HG03354 (cell line): Measurements from ENCODE around the gene AKAP3.

ENCODE experiments used
- ATAC-seq: cut with Tn5 transposase; IDR thresholded peaks from one replicate; pipeline ENCODE4 v1.9.1; 2021; ENCODE audit warnings: mild to moderate bottlenecking; ENCODE audit not compliant: unreplicated experiment, poor library complexity, severe bottlenecking

The AKAP3 gene

DNA sequence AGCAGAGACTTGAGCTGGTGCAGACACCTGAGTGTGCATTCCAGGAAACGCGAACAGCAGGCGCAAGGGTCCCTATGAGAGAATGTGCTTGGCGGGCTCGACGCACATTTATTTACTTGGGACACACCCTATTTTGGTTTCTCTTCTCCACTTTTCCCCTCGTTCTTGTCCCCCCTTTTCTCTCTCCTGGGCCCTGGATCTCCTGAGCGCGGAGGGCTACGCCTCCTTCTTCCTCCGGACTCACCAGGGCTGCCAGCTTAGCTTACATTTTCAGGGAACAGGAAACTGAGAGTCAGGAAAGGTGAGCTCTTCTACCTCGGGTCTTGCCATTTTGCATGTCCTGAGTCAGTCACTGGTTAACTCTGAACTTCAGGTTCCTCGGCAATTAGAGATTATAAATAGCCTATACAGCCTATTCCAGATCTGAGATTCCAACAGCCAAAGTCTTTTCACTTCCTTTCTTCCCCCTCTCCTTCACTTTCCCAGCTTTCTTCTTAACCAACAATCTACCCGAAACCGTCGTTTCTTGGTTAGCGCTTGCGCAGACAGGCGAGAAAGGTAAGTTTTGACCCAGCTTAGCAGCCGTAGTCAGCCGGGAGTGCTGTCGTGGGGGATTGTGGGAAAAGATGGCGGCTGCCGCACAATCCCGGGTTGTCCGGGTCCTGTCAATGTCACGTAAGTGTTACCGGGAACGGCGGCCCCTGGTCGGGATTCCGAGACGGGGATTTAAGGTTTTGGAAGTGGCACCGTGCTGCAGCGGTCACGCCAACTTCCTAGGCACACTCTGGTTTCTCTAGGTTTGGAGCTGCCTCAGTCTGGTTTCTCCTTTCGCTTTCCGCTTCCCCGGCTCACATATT lies at the start of gene AKAP3, which contains the start of gene NDUFA9:
Gene AKAP3 (minus strand): TSS at position 551 of the 857 bp plus-strand sequence. CDS start 10,855 bp downstream, outside the sequence.
Gene NDUFA9 (plus strand): TSS at position 614 of the 857 bp plus-strand sequence. CDS start 13 bp downstream, at position 627.
- ATAC-seq: peak; percentile 88

GRCh38 chr12:4690760-4691159 lies 41.9 kb upstream of the AKAP3 start:
- ATAC-seq: no peak

DNA sequence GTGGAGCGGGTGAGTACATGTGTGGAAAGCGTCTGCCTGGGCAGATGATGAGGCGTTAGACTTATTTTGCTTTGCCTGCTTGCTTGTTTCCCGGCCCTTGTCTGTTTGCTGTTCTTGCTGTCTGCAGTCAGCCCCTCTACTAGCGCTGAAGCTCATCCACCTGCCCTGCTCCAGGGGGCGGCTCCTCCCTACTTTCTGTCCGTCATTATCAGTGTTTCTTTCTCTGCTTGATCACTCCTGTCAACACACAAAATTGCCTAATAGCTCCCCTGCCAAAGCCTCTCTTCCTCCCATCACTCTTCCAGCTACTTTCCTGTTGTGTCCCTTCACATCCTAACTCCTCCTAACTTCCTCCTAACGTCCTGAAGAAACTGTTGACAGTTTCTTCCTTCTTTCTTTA lies 36.5 kb upstream of the AKAP3 start:
- no peak for ATAC-seq

DNA sequence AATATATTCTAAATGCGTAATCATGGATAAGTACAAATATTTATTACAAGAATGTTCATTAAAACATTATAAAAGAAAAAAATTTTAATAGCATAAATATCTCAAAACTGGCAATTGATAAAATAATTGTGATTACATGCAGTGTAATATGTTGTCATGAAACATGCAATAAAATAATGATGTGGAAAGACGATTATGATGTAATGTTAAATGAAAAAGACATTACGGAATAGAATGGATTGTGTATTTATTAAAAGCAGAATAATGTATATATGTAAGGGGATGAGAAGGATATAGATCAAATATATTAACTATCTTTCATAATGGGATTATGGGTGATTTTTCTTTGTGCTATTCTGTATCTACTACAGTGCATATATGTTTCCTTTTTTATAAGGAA lies 32.9 kb upstream of the AKAP3 start:
- ATAC-seq: no peak

- no peak for ATAC-seq
Measured at GRCh38 chr12:4679711-4680110, 30.9 kb upstream of the AKAP3 start.

- ATAC-seq: no peak
Measured at GRCh38 chr12:4665236-4665635, 16.4 kb upstream of the AKAP3 start.

DNA sequence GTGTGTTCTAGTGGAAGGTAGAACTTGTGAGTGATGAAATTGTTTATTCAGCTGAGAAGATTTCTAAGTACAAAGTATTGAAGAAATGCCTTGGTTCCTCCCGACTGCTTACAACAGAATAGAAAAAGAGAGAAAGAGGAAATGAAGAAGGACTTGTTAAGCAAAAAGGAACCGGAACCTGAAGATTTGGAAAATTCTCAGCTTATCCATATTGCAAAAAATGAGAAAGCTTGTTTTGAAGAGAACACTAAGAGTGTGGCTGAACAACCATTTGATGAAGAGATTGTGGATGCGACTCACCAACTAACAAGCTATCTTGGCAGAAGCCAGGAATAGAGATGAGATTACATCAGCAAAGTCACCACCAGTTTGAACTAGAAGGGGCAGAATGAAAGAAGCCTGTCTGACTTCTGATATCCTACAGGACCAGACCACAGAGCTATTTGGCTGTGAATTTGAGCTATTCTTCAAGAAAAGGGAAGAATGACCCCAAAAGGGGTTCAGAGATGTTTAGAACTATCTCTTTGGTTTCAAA lies 15.2 kb upstream of the AKAP3 start:
- no peak for ATAC-seq

- ATAC-seq: no peak
Measured at GRCh38 chr12:4653691-4654090, 4.8 kb upstream of the AKAP3 start.

- ATAC-seq: no peak
Measured at GRCh38 chr12:4653257-4653656, 4.4 kb upstream of the AKAP3 start.

- no peak for ATAC-seq
Measured at GRCh38 chr12:4649358-4649661, 459 bp upstream of the AKAP3 start.

DNA sequence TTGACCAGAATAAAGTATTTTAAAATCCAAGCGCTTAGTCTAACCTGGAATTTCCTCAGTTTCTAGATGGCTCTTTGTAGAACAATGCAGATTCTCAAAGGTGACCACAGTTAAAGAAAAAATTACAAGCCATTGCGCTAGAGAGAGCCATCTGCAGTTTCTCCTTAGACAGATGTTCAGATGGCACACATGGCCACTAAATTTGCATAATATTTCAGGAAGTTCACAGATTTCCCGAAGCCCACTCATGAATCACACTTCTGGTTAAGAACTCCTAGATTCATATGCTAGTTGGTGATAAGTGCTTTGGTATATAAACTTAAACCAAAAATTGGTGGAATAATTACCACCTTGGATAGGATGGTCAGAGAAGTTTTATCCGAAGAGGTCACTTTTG lies 749 bp downstream of the AKAP3 start:
- ATAC-seq: peak; percentile 15

DNA sequence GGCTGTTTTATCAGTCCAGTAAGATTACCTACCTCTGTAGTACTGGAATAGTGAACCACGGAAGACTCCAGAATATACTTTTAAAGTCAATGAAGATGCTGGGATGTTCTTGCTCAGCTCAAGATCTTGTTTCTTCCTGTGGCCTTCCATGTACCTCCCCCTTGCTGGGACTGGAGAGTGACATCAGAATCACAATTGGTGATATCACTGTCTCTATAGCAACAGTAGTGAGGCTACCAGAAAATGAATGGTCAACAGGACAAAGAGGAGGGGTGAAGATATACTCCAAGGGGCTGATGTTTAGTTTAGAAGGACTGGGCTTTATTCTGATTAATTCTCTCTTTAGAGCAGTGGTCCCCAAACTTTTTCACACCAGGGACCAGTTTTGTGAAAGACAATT lies 3.8 kb downstream of the AKAP3 start:
- ATAC-seq: no peak

- ATAC-seq: peak; percentile 50
Measured at GRCh38 chr12:4643747-4644146, 5.1 kb downstream of the AKAP3 start.

- ATAC-seq: no peak
Measured at GRCh38 chr12:4630262-4630661, 18.6 kb downstream of the AKAP3 start.

DNA sequence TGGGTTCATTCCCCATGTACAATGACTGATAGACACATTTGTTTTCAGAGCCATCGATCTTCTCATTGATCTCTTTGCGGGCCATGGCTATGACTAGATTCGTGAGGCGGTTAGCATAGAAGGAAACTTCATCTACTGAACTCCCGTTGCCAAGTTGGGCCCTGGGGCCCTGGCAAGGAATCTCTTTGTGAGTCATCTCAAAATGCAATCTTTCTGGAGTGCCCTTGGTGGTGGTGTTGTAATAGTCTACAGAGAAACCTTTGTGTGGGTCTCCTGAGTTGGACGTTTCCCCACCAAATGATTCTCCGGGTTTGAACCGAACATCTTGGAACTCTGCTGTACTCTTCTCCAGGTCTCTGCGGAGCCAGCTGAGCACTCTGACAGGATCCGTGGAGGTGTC lies 20.4 kb downstream of the AKAP3 start:
- no peak for ATAC-seq

- ATAC-seq: no peak
Measured at GRCh38 chr12:4626543-4626942, 22.3 kb downstream of the AKAP3 start.

GRCh38 chr12:4621511-4621910 lies 27.3 kb downstream of the AKAP3 start:
- ATAC-seq: no peak

- no peak for ATAC-seq
Measured at GRCh38 chr12:4615667-4616066, 33.2 kb downstream of the AKAP3 start.

GRCh38 chr12:4610481-4610880 lies 38.4 kb downstream of the AKAP3 start:
- no peak for ATAC-seq

GRCh38 chr12:4609071-4609470 lies 39.8 kb downstream of the AKAP3 start:
- no peak for ATAC-seq

- ATAC-seq: no peak
Measured at GRCh38 chr12:4607056-4607455, 41.8 kb downstream of the AKAP3 start.
